Tibial nerve (tissue), 4 donors: ENCODE measurements around the gene VPS26C. TPM values are rescaled to one million over a fixed set of nuclear protein-coding genes. Genes with fewer than 3 reads are reported as not detected.

ENCODE experiments used
- DNase-seq, 2 donors: peaks; one replicate each; pipeline ENCODE4 v3.0.0-alpha.2; 2019; ENCODE audit warnings: low spot score in 2 of 2
- H3K27ac ChIP-seq, 4 donors: fragments of 200-600 bp; sonication (generic) in 3 of 4; one replicate each; pipeline ENCODE4 v1.5.1; 2017 to 2019; ENCODE audit warnings: mild to moderate bottlenecking in 1 of 4
- H3K27me3 ChIP-seq, 2 donors: fragments of 200-600 bp; sonication (generic) in 1 of 2; one replicate each; pipeline versions ENCODE4 v1.5.1 to v1.6.0; 2017 to 2019
- H3K36me3 ChIP-seq, 3 donors: fragments of 200-600 bp; sonication (generic); one replicate each; pipeline ENCODE4 v1.5.1; 2018 to 2019
- H3K4me1 ChIP-seq, 4 donors: fragments of 200-600 bp; sonication (generic) in 3 of 4; one replicate each; pipeline ENCODE4 v1.5.1; 2017 to 2019
- H3K4me3 ChIP-seq, 4 donors: fragments of 200-600 bp; sonication (generic) in 3 of 4; one replicate each; pipeline ENCODE4 v1.5.1; 2017 to 2019; ENCODE audit warnings: mild to moderate bottlenecking in 1 of 4, moderate library complexity in 1 of 4
- H3K9me3 ChIP-seq, 4 donors: fragments of 200-600 bp; sonication (generic) in 3 of 4; one replicate each; pipeline ENCODE4 v1.5.1; 2017 to 2019
- EP300 ChIP-seq, 2 donors: sonication (generic); formaldehyde crosslinking; IDR thresholded peaks; one replicate each; pipeline ENCODE4 v1.6.1; 2017; ENCODE audit warnings: antibody characterized with exemption in 2 of 2, mild to moderate bottlenecking in 1 of 2
- POLR2A ChIP-seq, 2 donors: fragments of 450-650 bp; IDR thresholded peaks; one replicate each; pipeline ENCODE4 v1.6.1; 2017; ENCODE audit warnings: antibody characterized with exemption in 2 of 2, mild to moderate bottlenecking in 2 of 2, moderate library complexity in 2 of 2
- WGBS, 2 donors: methylation state at CpG; one replicate each; pipeline ENCODE4 v1.1.5; 2018; 5-methylcytosine and 5-hydroxymethylcytosine counted together
- total RNA-seq, 4 donors: library from RNA; depleted of rRNA; stranded (reverse); fragments of >200 nt; gene quantifications; one replicate each; pipeline ENCODE4 v1.1.0, GENCODE V29; 2016
- TF ChIP-seq, protein P1 (sequence below), 5 experiments: fragments of 200-600 bp in 3 of 5; fragments of 450-650 bp in 2 of 5; sonication (generic) in 3 of 5; IDR thresholded peaks; one replicate each; pipeline ENCODE4 v1.5.1; 2016 to 2019; ENCODE audit warnings: antibody characterized with exemption in 5 of 5, mild to moderate bottlenecking in 3 of 5, moderate library complexity in 2 of 5

The VPS26C gene
- total RNA-seq, 4 donors from 2014 or later, result 34.7 to 55.8 (median 51.6) TPM

DNA sequence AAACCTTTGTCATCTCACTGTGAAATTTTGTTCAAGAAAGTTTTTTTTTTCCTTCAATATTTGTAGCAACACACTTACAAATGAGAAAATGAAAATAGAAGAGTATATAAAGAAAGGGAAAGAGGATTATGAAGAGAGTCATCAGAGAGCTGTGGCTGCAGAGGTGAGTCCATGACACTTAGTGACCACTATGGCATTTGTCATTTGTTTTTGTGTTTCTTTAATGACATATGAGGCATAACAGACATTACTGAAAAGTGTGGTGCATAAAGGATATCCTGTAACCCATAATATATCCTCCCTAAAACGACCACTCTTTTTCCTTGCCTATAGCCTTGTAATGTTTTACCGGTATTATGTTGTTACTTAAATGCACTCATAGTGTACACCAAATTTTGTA, 80.2 kb downstream of the VPS26C start:
- TF ChIP-seq, protein P1, sequence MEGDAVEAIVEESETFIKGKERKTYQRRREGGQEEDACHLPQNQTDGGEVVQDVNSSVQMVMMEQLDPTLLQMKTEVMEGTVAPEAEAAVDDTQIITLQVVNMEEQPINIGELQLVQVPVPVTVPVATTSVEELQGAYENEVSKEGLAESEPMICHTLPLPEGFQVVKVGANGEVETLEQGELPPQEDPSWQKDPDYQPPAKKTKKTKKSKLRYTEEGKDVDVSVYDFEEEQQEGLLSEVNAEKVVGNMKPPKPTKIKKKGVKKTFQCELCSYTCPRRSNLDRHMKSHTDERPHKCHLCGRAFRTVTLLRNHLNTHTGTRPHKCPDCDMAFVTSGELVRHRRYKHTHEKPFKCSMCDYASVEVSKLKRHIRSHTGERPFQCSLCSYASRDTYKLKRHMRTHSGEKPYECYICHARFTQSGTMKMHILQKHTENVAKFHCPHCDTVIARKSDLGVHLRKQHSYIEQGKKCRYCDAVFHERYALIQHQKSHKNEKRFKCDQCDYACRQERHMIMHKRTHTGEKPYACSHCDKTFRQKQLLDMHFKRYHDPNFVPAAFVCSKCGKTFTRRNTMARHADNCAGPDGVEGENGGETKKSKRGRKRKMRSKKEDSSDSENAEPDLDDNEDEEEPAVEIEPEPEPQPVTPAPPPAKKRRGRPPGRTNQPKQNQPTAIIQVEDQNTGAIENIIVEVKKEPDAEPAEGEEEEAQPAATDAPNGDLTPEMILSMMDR (IDR thresholded peaks at IDR 0.05), result no peak
- no peak for TF ChIP-seq EP300 (IDR thresholded peaks at IDR 0.05)
- no peak for TF ChIP-seq POLR2A (IDR thresholded peaks at IDR 0.05)
- Histone ChIP-seq H3K9me3 (no peaks in the 10 kb centered on the region), H3K4me1 (no peaks in the 10 kb centered on the region), H3K27me3 (no peaks in the 10 kb centered on the region), H3K36me3 (peaks cover 0 to 81% (median 2%) of the 10 kb centered on the region in 3 donors), H3K4me3 (no peak overlapping the region), H3K27ac (no peak overlapping the region)
- DNase-seq, result no peak
- WGBS, 2 donors, result 81 to 89% methylated on average over 2 of the region's 2 CpGs

DNA sequence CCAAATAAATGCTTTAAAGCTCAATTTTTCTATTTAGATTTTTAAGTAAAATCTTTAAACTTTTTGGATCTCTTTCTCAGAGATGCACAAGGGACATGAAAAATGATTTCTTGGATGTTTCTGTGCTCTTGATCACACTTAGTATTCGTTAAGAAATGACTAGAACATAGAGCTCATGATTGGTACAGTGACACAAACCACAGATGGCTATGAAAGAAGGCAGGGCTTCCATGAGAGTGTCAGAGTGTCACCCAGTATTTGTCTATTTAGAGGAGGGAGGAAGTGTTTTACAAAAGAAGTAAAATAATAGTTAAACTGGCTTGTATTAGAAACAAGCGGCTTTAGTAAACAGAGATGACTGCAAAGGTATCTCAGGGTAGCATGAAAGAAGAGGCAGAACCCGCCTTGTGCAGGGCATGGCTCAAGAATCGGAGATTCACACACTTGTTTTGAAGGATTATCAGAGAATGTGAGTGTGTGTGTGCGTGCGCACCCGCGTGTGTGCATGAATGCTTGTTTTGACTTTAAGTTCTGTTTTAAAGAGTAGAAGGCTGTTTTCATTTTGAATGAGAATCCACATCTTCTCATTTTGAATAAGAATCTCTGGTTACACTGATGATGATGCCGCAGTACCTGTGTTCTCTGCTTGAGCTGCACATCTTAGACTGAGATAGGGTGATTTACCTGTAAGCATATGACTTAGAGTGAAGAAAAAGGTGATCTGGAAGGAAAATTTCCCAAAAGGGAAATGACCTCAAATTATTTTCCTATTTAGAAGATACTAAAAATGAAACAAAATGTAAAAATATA, 82.1 kb downstream of the VPS26C start:
- no peaks in the 10 kb centered on the region for H3K9me3 ChIP-seq
- H3K36me3 ChIP-seq, result peaks cover 0 to 68% (median 2%) of the 10 kb centered on the region in 3 donors
- TF ChIP-seq EP300 (IDR thresholded peaks at IDR 0.05), result no peak
- no peak for TF ChIP-seq POLR2A (IDR thresholded peaks at IDR 0.05)
- TF ChIP-seq, protein P1 (IDR thresholded peaks at IDR 0.05), result no peak
- H3K27ac ChIP-seq, result no peak overlapping the region
- H3K4me1 ChIP-seq, result no peaks in the 10 kb centered on the region
- DNase-seq, result no peak
- WGBS, 2 donors, result 91 to 93% methylated on average over 9 of the region's 9 CpGs
- no peaks in the 10 kb centered on the region for H3K27me3 ChIP-seq
- no peak overlapping the region for H3K4me3 ChIP-seq

DNA sequence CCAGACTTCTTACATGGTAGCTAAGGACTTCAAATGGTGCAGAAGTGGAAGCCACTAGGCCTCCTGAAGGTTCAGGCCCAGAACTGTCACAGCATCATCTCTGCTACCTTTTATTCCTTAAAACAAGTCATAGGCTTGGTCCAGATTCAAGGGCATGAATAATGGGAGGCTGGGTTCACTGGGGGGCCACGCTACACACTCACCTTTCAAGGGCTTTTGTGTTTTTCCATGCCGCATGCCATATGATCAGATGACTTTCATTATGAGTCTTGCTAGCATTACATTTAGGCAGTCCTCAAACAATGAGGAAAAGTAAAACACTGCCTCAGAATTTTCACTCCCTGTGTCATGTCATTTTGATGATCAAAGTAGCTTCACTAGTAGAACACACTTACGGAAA, 83.4 kb downstream of the VPS26C start:
- TF ChIP-seq EP300 (IDR thresholded peaks at IDR 0.05), result no peak
- Histone ChIP-seq H3K9me3 (no peaks in the 10 kb centered on the region), H3K4me1 (no peaks in the 10 kb centered on the region), H3K27me3 (no peaks in the 10 kb centered on the region), H3K4me3 (no peak overlapping the region), H3K36me3 (peaks cover 0 to 67% (median 2%) of the 10 kb centered on the region in 3 donors), H3K27ac (no peak overlapping the region)
- WGBS, 2 donors, result 99 to 100% methylated on average over 3 of the region's 3 CpGs
- no peak for DNase-seq

DNA sequence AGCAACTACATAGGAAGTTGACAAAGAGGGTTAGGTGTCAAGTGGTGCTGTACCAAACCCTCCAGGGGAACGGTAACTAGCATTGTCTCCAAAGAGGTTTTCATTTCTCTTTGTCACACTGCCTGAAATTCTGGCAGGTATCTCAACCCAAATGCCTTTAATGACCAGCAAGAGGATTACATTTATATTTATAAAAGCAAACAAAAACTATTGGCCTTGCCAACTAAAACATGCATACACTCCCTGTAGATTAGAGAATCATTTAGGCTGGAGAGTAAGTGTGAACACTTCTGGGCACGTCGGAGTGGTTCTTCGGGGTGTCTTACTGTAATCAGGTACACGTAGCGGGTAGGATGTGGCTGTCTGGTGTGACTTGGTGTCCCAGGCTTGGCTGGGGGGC, 84.9 kb downstream of the VPS26C start:
- TF ChIP-seq EP300 (IDR thresholded peaks at IDR 0.05) (no peak), POLR2A (IDR thresholded peaks at IDR 0.05) (no peak)
- TF ChIP-seq, protein P1 (IDR thresholded peaks at IDR 0.05), result no peak
- WGBS, 2 donors, result 58 to 61% methylated on average over 6 of the region's 6 CpGs
- no peak for DNase-seq
- Histone ChIP-seq H3K27me3 (no peaks in the 10 kb centered on the region), H3K36me3 (peaks cover 0 to 66% (median 2%) of the 10 kb centered on the region in 3 donors), H3K4me1 (no peaks in the 10 kb centered on the region), H3K27ac (no peak overlapping the region), H3K4me3 (no peak overlapping the region), H3K9me3 (no peaks in the 10 kb centered on the region)

DNA sequence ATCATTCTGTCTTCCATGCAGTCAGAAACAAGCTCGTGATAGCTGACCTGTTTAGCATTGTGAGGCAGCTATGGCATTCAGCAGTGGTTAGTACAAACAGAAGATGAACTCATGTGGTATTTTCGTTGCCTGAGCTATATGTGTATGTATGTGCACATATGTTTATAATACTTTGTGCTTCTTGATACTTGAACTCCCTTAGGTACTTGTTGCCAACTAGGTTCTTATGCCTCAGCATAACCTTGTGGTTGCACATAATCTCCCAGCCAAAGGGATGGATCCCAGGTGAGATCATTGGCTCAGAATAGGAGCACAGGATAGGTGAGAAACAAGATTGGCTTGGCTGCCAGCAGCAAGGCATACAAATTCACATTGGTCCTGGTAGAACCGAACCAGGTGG, 86.1 kb downstream of the VPS26C start:
- no peak for TF ChIP-seq EP300 (IDR thresholded peaks at IDR 0.05)
- TF ChIP-seq POLR2A (IDR thresholded peaks at IDR 0.05), result no peak
- TF ChIP-seq, protein P1 (IDR thresholded peaks at IDR 0.05), result no peak
- 90 to 92% methylated on average over 3 of the region's 3 CpGs for WGBS, 2 donors
- no peaks in the 10 kb centered on the region for H3K9me3 ChIP-seq
- no peak overlapping the region for H3K4me3 ChIP-seq
- H3K27me3 ChIP-seq, result no peaks in the 10 kb centered on the region
- H3K36me3 ChIP-seq, result peaks cover 0 to 66% (median 2%) of the 10 kb centered on the region in 3 donors
- H3K27ac ChIP-seq, result no peak overlapping the region
- no peaks in the 10 kb centered on the region for H3K4me1 ChIP-seq
- no peak for DNase-seq
